NB4 (cell line): ENCODE results near the gene TGFB3.

ENCODE experiments used
- MYC ChIP-seq: IDR thresholded peaks from 2 replicates; pipeline ENCODE4 v1.6.1; 2011; ENCODE audit warnings: low read depth, low read length
- POLR2A ChIP-seq: IDR thresholded peaks from 2 replicates; pipeline ENCODE4 v1.6.1; 2011; ENCODE audit warnings: mild to moderate bottlenecking; ENCODE audit not compliant: insufficient read length; ENCODE audit errors: extremely low read depth
- TF ChIP-seq, protein P1 (sequence below): IDR thresholded peaks from one replicate; pipeline ENCODE4 v1.5.1; 2012; ENCODE audit warnings: low read depth, low read length
- TF ChIP-seq, protein P2 (sequence below): IDR thresholded peaks from 2 replicates; pipeline ENCODE4 v1.6.1; 2011; ENCODE audit warnings: low read depth, low read length

DNA sequence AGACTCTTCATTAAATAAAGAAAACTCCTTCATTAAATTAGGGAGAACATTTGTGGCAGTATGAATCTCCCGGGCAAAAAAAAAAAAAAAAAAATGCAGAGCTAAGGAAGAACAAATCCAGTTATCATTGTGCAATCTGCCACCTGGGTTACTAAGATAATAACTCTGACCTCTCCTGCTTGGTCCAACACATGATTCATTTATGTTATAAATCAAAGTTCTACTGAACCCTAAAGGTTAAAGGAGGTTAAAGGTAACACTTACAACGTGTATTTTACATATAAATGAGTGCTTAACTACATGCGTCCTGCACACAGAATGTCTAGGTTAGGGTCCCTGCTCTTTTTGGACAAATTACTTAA lies 4.2 kb downstream of the TGFB3 start:
- no peak for TF ChIP-seq POLR2A
- TF ChIP-seq, protein P1, sequence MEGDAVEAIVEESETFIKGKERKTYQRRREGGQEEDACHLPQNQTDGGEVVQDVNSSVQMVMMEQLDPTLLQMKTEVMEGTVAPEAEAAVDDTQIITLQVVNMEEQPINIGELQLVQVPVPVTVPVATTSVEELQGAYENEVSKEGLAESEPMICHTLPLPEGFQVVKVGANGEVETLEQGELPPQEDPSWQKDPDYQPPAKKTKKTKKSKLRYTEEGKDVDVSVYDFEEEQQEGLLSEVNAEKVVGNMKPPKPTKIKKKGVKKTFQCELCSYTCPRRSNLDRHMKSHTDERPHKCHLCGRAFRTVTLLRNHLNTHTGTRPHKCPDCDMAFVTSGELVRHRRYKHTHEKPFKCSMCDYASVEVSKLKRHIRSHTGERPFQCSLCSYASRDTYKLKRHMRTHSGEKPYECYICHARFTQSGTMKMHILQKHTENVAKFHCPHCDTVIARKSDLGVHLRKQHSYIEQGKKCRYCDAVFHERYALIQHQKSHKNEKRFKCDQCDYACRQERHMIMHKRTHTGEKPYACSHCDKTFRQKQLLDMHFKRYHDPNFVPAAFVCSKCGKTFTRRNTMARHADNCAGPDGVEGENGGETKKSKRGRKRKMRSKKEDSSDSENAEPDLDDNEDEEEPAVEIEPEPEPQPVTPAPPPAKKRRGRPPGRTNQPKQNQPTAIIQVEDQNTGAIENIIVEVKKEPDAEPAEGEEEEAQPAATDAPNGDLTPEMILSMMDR: no peak
- TF ChIP-seq, protein P2, sequence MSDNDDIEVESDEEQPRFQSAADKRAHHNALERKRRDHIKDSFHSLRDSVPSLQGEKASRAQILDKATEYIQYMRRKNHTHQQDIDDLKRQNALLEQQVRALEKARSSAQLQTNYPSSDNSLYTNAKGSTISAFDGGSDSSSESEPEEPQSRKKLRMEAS: no peak
- no peak for TF ChIP-seq MYC
